Measurements from ENCODE around the gene SLC3A2. TPM values are rescaled to one million over a fixed set of nuclear protein-coding genes. Genes with fewer than 3 reads are reported as not detected.

The SLC3A2 gene
- total RNA-seq, 1 donor from 2014 or later, result 35.0 TPM

DNA sequence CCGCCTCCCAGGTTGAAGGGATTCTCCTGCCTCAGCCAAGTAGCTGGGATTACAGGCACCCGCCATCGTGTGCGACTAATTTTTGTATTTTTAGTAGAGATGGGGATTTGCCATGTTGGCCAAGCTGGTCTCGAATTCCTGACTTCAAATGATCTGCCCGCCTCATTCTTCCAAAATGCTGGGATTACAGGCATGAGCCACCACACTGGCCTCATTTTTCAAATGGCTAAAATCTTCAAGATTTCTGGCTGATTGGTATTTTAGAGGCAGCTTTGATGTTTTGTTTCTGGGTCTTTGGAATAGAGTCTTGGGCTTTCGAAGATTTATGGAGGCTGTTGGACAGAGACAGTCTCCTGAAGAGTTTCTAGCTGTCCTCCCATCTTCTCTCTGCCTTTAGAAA lies 5.8 kb upstream of the SLC3A2 start:
- H3K27ac ChIP-seq (replicated peaks), result no peak overlapping the region
- H3K36me3 ChIP-seq, result no peaks in the 10 kb centered on the region
- intact Hi-C loops (cut with micrococcal nuclease), result no loop called here
- no peaks in the 10 kb centered on the region for H3K27me3 ChIP-seq (ENCODE audit: low read depth)
- peaks cover 9% of the 10 kb centered on the region for H3K4me1 ChIP-seq
- H3K4me3 ChIP-seq, result no peak overlapping the region
- H3K9me3 ChIP-seq (replicated peaks), result no peaks in the 10 kb centered on the region
- DNase-seq, result no peak
- TF ChIP-seq, protein P1, sequence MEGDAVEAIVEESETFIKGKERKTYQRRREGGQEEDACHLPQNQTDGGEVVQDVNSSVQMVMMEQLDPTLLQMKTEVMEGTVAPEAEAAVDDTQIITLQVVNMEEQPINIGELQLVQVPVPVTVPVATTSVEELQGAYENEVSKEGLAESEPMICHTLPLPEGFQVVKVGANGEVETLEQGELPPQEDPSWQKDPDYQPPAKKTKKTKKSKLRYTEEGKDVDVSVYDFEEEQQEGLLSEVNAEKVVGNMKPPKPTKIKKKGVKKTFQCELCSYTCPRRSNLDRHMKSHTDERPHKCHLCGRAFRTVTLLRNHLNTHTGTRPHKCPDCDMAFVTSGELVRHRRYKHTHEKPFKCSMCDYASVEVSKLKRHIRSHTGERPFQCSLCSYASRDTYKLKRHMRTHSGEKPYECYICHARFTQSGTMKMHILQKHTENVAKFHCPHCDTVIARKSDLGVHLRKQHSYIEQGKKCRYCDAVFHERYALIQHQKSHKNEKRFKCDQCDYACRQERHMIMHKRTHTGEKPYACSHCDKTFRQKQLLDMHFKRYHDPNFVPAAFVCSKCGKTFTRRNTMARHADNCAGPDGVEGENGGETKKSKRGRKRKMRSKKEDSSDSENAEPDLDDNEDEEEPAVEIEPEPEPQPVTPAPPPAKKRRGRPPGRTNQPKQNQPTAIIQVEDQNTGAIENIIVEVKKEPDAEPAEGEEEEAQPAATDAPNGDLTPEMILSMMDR (IDR thresholded peaks at IDR 0.05; ENCODE audit: borderline replicate concordance), result no peak

DNA sequence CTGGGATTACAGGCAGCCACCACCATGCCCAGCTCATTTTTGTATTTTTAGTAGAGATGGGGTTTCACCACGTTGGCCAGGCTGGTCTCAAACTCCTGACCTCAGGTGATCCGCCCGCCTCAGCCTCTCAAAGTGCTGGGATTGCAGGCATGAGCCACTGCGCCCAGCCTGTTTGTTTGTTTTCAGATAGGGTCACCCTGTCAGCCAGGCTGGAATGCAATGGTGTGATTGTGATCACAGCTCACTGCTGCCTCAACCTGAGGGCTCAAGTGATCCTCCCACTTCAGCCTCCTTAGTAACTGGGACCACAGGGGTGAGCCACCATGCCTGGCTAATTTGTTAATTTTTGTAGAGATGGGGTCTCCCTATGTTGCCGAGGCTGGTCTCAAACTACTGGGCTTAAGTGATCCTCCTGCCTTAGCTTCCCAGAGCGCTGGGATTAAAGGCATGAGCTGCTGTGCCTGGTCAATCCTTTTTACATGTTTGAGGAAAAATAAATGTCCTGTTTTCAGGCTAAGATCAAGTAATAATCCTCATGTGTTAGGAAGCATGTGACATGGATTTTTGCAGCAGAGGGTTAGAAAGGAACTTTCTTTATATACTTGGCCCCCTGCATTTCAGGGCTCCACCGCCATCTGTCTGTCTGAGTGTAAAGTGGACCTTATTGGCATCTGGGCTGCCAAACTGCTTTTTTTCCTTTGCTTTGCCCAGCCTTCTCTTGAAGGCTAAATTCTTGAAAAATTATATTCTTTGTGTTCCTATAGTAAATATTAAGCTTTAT lies 4.8 kb upstream of the SLC3A2 start:
- Histone ChIP-seq H3K4me3 (no peak overlapping the region), H3K27ac (replicated peaks) (no peak overlapping the region), H3K36me3 (no peaks in the 10 kb centered on the region), H3K4me1 (peaks cover 18% of the 10 kb centered on the region), H3K27me3 (ENCODE audit: low read depth) (no peaks in the 10 kb centered on the region), H3K9me3 (replicated peaks) (no peaks in the 10 kb centered on the region)
- intact Hi-C loops (cut with micrococcal nuclease), result no loop called here
- TF ChIP-seq, protein P1 (IDR thresholded peaks at IDR 0.05; ENCODE audit: borderline replicate concordance), result no peak
- no peak for DNase-seq

DNA sequence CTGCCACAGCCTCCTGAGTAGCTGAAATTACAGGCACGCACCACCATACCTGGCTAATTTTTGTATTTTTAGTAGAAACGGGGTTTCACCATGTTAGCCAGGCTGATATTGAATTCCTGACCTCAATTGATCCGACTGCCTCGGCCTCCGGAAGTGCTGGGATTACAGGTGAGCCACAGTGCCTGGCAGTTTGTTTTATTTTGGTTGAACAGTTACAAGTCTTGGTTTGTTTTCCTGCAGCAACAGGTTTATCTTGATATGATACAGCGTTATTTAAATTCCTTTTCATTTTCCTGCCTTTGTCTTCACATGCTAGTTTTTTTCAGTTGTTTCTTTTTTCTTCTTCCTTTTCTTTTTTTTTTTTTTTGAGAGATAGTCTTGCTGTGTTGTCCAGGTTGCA lies 4.0 kb upstream of the SLC3A2 start:
- no peaks in the 10 kb centered on the region for H3K27me3 ChIP-seq (ENCODE audit: low read depth)
- H3K4me3 ChIP-seq, result no peak overlapping the region
- no peaks in the 10 kb centered on the region for H3K9me3 ChIP-seq (replicated peaks)
- intact Hi-C loops (cut with micrococcal nuclease), result no loop called here
- TF ChIP-seq, protein P1 (IDR thresholded peaks at IDR 0.05; ENCODE audit: borderline replicate concordance), result no peak
- H3K27ac ChIP-seq (replicated peaks), result no peak overlapping the region
- no peaks in the 10 kb centered on the region for H3K36me3 ChIP-seq
- peaks cover 25% of the 10 kb centered on the region for H3K4me1 ChIP-seq
- DNase-seq, result no peak

DNA sequence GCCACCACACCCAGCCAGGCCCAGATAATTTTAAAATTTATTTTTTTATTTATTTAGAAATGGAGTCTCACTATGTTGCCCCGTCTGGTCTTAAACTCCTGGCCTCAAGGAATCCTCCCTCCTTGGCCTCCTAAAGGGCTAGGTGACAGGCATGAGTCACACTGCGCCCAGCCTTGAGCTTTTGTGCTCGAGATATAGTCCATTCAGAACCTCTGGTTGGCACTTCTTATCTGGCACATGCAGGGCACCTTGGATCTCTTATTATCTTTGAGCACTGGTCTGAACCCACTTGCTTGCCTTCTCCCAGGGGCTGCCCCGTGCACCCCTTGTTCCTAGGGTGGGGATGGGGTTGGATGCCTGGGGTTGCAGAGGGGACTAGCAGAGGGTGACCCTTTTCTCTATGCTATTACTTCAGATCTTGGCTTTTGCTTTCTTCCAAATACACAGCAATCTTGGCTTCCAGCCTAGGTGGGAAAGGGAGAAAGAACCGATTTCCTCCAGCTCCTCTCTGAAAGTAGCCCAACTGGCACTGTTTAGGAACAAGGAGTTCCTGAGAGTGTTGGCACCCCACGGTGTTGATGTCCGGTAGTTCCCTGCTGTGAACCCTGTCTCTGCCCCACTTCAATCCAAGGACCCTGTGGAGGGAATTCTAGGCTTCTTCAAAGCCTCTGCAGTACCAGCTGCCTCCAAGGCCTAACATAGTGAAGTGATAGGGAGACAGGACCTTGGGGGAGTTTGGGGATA lies 1.3 kb upstream of the SLC3A2 start:
- TF ChIP-seq, protein P1 (IDR thresholded peaks at IDR 0.05; ENCODE audit: borderline replicate concordance), result no peak
- DNase-seq, result no peak
- H3K27me3 ChIP-seq (ENCODE audit: low read depth), result no peaks in the 10 kb centered on the region
- peak overlapping the region; percentile 99 for H3K27ac ChIP-seq (replicated peaks)
- H3K4me3 ChIP-seq, result peak overlapping the region; percentile 90
- H3K4me1 ChIP-seq, result peaks cover 52% of the 10 kb centered on the region
- peaks cover 20% of the 10 kb centered on the region for H3K36me3 ChIP-seq
- intact Hi-C loops (cut with micrococcal nuclease), result no loop called here
- H3K9me3 ChIP-seq (replicated peaks), result no peaks in the 10 kb centered on the region

DNA sequence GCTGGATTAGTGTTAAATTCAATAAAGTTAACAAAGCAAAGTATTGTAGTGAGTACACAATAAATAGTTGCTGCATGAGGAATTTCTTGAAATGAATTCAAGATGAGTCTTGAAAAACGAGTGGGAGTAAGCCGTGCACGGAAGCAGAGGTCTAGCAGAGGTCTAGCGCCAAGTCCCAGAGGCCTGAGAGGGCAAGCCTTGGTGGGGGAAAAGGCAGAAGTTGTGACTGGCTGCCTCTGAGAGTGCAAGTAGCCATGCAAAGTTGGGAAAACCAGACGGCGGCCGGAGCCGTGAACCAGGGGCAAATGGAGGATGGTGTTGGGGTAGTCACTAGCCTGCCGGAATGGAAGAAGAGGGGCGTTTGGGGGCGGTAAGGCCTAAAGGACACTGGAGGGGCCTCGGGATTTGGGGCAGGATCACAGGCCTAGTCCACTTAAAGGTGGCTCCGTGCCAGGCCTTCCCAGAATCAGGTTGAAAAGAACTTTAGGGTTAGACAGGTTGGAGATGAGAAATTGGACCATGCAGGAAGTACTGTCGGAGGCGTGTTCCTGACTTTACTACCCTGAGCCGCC lies 379 bp upstream of the SLC3A2 start:
- no peaks in the 10 kb centered on the region for H3K9me3 ChIP-seq (replicated peaks)
- intact Hi-C loops (cut with micrococcal nuclease), result no loop called here
- no peak for DNase-seq
- H3K4me1 ChIP-seq, result peaks cover 60% of the 10 kb centered on the region
- peaks cover 30% of the 10 kb centered on the region for H3K36me3 ChIP-seq
- TF ChIP-seq, protein P1 (IDR thresholded peaks at IDR 0.05; ENCODE audit: borderline replicate concordance), result no peak
- H3K4me3 ChIP-seq, result peak overlapping the region; percentile 90
- H3K27ac ChIP-seq (replicated peaks), result peak overlapping the region; percentile 99
- no peaks in the 10 kb centered on the region for H3K27me3 ChIP-seq (ENCODE audit: low read depth)
